ENCODE measurements around the gene PRRC2C.

DNA sequence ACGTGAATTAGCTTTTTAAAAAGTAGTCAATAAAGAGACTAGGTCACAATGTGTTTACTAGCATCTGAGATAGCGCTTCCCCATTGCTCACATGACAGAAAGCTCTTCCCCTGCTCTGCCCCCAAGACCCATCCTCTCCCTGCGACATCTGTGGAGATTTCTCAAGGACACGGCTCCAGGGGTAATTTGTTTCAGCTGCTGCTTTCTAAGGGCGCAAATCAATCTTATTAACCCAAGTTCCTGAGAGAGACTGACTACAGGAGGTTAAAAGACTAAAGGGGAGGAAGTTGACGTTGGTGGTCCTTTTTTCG is 136.8 kb downstream of the PRRC2C start, which contains the start of gene MYOCOS:
- TF ChIP-seq MAFK (conservative IDR thresholded peaks at IDR 0.05 in 1 of 2, IDR thresholded peaks at IDR 0.05 in 1 of 2; ENCODE audit: low read length in 2 of 2) = no peak
- TF ChIP-seq EZH2 (conservative IDR thresholded peaks at IDR 0.05; ENCODE audit: low read depth, low read length) = no peak
- no peak for TF ChIP-seq MTF1 (CRISPR knock-in tag; IDR thresholded peaks at IDR 0.05)
- TF ChIP-seq, protein P1, sequence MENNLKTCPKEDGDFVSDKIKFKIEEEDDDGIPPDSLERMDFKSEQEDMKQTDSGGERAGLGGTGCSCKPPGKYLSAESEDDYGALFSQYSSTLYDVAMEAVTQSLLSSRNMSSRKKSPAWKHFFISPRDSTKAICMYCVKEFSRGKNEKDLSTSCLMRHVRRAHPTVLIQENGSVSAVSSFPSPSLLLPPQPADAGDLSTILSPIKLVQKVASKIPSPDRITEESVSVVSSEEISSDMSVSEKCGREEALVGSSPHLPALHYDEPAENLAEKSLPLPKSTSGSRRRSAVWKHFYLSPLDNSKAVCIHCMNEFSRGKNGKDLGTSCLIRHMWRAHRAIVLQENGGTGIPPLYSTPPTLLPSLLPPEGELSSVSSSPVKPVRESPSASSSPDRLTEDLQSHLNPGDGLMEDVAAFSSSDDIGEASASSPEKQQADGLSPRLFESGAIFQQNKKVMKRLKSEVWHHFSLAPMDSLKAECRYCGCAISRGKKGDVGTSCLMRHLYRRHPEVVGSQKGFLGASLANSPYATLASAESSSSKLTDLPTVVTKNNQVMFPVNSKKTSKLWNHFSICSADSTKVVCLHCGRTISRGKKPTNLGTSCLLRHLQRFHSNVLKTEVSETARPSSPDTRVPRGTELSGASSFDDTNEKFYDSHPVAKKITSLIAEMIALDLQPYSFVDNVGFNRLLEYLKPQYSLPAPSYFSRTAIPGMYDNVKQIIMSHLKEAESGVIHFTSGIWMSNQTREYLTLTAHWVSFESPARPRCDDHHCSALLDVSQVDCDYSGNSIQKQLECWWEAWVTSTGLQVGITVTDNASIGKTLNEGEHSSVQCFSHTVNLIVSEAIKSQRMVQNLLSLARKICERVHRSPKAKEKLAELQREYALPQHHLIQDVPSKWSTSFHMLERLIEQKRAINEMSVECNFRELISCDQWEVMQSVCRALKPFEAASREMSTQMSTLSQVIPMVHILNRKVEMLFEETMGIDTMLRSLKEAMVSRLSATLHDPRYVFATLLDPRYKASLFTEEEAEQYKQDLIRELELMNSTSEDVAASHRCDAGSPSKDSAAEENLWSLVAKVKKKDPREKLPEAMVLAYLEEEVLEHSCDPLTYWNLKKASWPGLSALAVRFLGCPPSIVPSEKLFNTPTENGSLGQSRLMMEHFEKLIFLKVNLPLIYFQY (CRISPR knock-in tag; IDR thresholded peaks at IDR 0.05; ENCODE audit: borderline replicate concordance) = no peak
- no peak for TF ChIP-seq NR3C1 (CRISPR knock-in tag; IDR thresholded peaks at IDR 0.05)
- no peak for TF ChIP-seq TCF7 (IDR thresholded peaks at IDR 0.05; ENCODE audit: low read depth)
- TF ChIP-seq DMAP1 (CRISPR knock-in tag; IDR thresholded peaks at IDR 0.05) = no peak
- TF ChIP-seq SP2 (CRISPR knock-in tag; IDR thresholded peaks at IDR 0.05) = no peak
- TF ChIP-seq ZNF766 (CRISPR knock-in tag; IDR thresholded peaks at IDR 0.05; ENCODE audit: borderline replicate concordance) = no peak
- TF ChIP-seq, protein P2, sequence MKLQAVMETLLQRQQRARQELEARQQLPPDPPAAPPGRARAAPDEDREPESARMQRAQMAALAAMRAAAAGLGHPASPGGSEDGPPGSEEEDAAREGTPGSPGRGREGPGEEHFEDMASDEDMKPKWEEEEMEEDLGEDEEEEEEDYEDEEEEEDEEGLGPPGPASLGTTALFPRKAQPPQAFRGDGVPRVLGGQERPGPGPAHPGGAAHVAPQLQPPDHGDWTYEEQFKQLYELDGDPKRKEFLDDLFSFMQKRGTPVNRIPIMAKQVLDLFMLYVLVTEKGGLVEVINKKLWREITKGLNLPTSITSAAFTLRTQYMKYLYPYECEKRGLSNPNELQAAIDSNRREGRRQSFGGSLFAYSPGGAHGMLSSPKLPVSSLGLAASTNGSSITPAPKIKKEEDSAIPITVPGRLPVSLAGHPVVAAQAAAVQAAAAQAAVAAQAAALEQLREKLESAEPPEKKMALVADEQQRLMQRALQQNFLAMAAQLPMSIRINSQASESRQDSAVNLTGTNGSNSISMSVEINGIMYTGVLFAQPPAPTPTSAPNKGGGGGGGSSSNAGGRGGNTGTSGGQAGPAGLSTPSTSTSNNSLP (IDR thresholded peaks at IDR 0.05; ENCODE audit: low read depth, low read length) = no peak
- no peak for TF ChIP-seq PPARG (CRISPR knock-in tag; conservative IDR thresholded peaks at IDR 0.05)
- TF ChIP-seq ZNF382 (CRISPR knock-in tag; IDR thresholded peaks at IDR 0.05; ENCODE audit: borderline replicate concordance) = no peak
- no peak for TF ChIP-seq MYNN (CRISPR knock-in tag; IDR thresholded peaks at IDR 0.05; ENCODE audit: low read depth)

All from HepG2 (cell line).